IMR-90 (cell line): ENCODE data around the gene IRGM.

Experiments used
- CEBPB ChIP-seq: IDR thresholded peaks from 2 replicates; pipeline ENCODE4 v1.6.1; 2012; ENCODE audit warnings: low read depth, low read length, improper control_type of control experiment
- CHD1 ChIP-seq: IDR thresholded peaks from 2 replicates; pipeline ENCODE4 v1.6.1; 2012; ENCODE audit warnings: low read depth, low read length, improper control_type of control experiment
- CTCF ChIP-seq: conservative IDR thresholded peaks from 2 replicates; pipeline ENCODE4 v1.5.1; 2012; ENCODE audit warnings: mild to moderate bottlenecking, low read depth, low read length, improper control_type of control experiment
- MAFK ChIP-seq: IDR thresholded peaks from 2 replicates; pipeline ENCODE4 v1.6.1; 2012; ENCODE audit warnings: low read depth, low read length, improper control_type of control experiment
- MAZ ChIP-seq: IDR thresholded peaks from 2 replicates; pipeline ENCODE4 v1.6.1; 2012; ENCODE audit warnings: low read depth, mild to moderate bottlenecking, low read length, improper control_type of control experiment, moderate library complexity, borderline replicate concordance
- MXI1 ChIP-seq: IDR thresholded peaks from 2 replicates; pipeline ENCODE4 v1.6.1; 2012; ENCODE audit warnings: low read depth, mild to moderate bottlenecking, low read length, moderate library complexity, borderline replicate concordance
- NFE2L2 ChIP-seq: fragments of 150-350 bp; IDR thresholded peaks from 2 replicates; pipeline ENCODE4 v1.6.1; 2016; ENCODE audit warnings: low read depth, mild to moderate bottlenecking, low read length
- POLR2A ChIP-seq: IDR thresholded peaks from 2 replicates; pipeline ENCODE4 v1.6.1; 2012; ENCODE audit warnings: mild to moderate bottlenecking, low read depth, low read length
- RAD21 ChIP-seq: IDR thresholded peaks from 2 replicates; pipeline ENCODE4 v1.6.1; 2012; ENCODE audit warnings: low read length, improper control_type of control experiment
- RCOR1 ChIP-seq: IDR thresholded peaks from 2 replicates; pipeline ENCODE4 v1.6.1; 2012; ENCODE audit warnings: mild to moderate bottlenecking, low read length, improper control_type of control experiment; ENCODE audit not compliant: insufficient replicate concordance
- RFX5 ChIP-seq: IDR thresholded peaks from 2 replicates; pipeline ENCODE4 v1.8.0; 2012; ENCODE audit warnings: low read depth, mild to moderate bottlenecking, low read length, moderate library complexity
- SMC3 ChIP-seq: fragments of 150-350 bp; IDR thresholded peaks from 2 replicates; pipeline ENCODE4 v1.6.1; 2016; ENCODE audit warnings: low read depth, mild to moderate bottlenecking, antibody characterized with exemption, low read length, moderate library complexity
- USF2 ChIP-seq: fragments of 150-350 bp; IDR thresholded peaks from 2 replicates; pipeline ENCODE4 v1.6.1; 2017; ENCODE audit warnings: mild to moderate bottlenecking, antibody characterized with exemption, low read length, low read depth

- no peak for TF ChIP-seq RAD21
- no peak for TF ChIP-seq USF2
- TF ChIP-seq CTCF, result no peak
- no peak for TF ChIP-seq MAFK
- no peak for TF ChIP-seq RFX5
- no peak for TF ChIP-seq NFE2L2
- no peak for TF ChIP-seq SMC3
- no peak for TF ChIP-seq POLR2A
- TF ChIP-seq RCOR1, result no peak
- no peak for TF ChIP-seq CEBPB
- no peak for TF ChIP-seq CHD1
- TF ChIP-seq MAZ, result no peak
- TF ChIP-seq MXI1, result no peak
These were observed 31.3 kb upstream of the IRGM start for GRCh38 chr5:150815010-150815409.
